HG03432 (cell line): ENCODE results near the gene URB2.
"Not testable (repeated sequence)": the region's sequence is repeated elsewhere in the genome, so short reads cannot be mapped to it uniquely, and the experiment has no call there.

Source experiments
- ATAC-seq: cut with Tn5 transposase; IDR thresholded peaks from one replicate; pipeline ENCODE4 v1.9.1; 2021; ENCODE audit warnings: mild to moderate bottlenecking, moderate library complexity; ENCODE audit not compliant: unreplicated experiment

URB2 gene

GRCh38 chr1:229613938-229614337 lies 12.1 kb upstream of the URB2 start:
- ATAC-seq = no peak

GRCh38 chr1:229614701-229615100 lies 11.3 kb upstream of the URB2 start:
- no peak for ATAC-seq

- no peak for ATAC-seq
Observed at GRCh38 chr1:229617351-229618100, 8.5 kb upstream of the URB2 start.

- ATAC-seq = no peak
Observed at GRCh38 chr1:229619002-229619401, 7.0 kb upstream of the URB2 start.

GRCh38 chr1:229619614-229620013 lies 6.4 kb upstream of the URB2 start:
- no peak for ATAC-seq

GRCh38 chr1:229620876-229621275 lies 5.2 kb upstream of the URB2 start:
- ATAC-seq = no peak

- ATAC-seq = no peak
Observed at GRCh38 chr1:229621663-229622062, 4.4 kb upstream of the URB2 start.

- not testable (repeated sequence) for ATAC-seq
Observed at GRCh38 chr1:229622641-229623120, 3.4 kb upstream of the URB2 start.

- no peak for ATAC-seq
Observed at GRCh38 chr1:229623225-229623624, 2.8 kb upstream of the URB2 start.

- no peak for ATAC-seq
Observed at GRCh38 chr1:229623838-229624237, 2.2 kb upstream of the URB2 start.

- ATAC-seq = no peak
Observed at GRCh38 chr1:229624521-229625070, 1.5 kb upstream of the URB2 start.

- ATAC-seq = peak; percentile 47
Observed at GRCh38 chr1:229625071-229625914, 754 bp upstream of the URB2 start.

- ATAC-seq = no peak
Observed at GRCh38 chr1:229627003-229627402, 956 bp downstream of the URB2 start.

- ATAC-seq = no peak
Observed at GRCh38 chr1:229629261-229629660, 3.2 kb downstream of the URB2 start.

- ATAC-seq = no peak
Observed at GRCh38 chr1:229631148-229631547, 5.1 kb downstream of the URB2 start.

GRCh38 chr1:229631966-229632365 lies 5.9 kb downstream of the URB2 start:
- no peak for ATAC-seq

- ATAC-seq = no peak
Observed at GRCh38 chr1:229636042-229636441, 10.0 kb downstream of the URB2 start.

GRCh38 chr1:229637746-229638145 lies 11.7 kb downstream of the URB2 start:
- ATAC-seq = no peak

GRCh38 chr1:229640455-229640854 lies 14.4 kb downstream of the URB2 start:
- no peak for ATAC-seq

GRCh38 chr1:229641306-229641705 lies 15.3 kb downstream of the URB2 start:
- ATAC-seq = no peak

- no peak for ATAC-seq
Observed at GRCh38 chr1:229642376-229642775, 16.3 kb downstream of the URB2 start.

GRCh38 chr1:229642970-229643369 lies 16.9 kb downstream of the URB2 start:
- ATAC-seq = no peak
